ENCODE data around the gene FKBP10. TPM values are rescaled to one million over a fixed set of nuclear protein-coding genes. Genes with fewer than 3 reads are reported as not detected.

FKBP10 gene
- total and polyA plus RNA-seq, 9 of the 15 experiments (the other 6 are each of a cell fraction or from before 2014, with no cell fraction given) = 0.03 to 3.0 (median 1.4) TPM; not detected in 1

DNA sequence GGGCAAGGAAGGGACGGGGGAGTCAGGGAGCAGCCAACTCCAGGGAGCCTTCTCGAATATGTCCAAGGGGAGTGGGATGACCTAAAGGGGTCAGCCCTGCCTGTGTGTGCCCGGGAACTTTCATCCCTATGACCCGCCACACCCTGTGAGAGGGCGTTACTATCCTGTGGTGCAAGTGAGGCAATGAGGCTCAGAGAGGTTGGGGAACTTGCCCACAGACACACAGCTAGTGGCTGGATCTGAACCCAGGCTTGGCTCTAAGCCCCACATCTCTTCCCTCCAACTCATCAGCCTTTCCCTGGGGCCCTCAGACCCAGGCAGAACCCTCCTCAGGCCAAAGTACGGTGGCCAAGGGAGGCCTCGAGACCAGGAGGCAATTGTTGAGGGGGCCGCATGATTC lies 49.5 kb upstream of the FKBP10 start:
- ATAC-seq (no peak), DNase-seq (ENCODE audit: extremely low read depth in 1 of 4, low spot score in 3 of 4) (peak in 1 of 4 experiments; percentile 18), FAIRE-seq (no peak)
- TF ChIP-seq HDGF (IDR thresholded peaks at IDR 0.05) (no peak), TSC22D4 (tag; IDR thresholded peaks at IDR 0.05) (no peak), RBM25 (IDR thresholded peaks at IDR 0.05; ENCODE audit: low read depth, low read length, severe bottlenecking) (peak; percentile 32), ETV6 (IDR thresholded peaks at IDR 0.05; ENCODE audit: borderline replicate concordance in 1 of 2, low read depth in 2 of 2, low read length in 1 of 2) (no peak), ETV6 (CRISPR knock-in tag; IDR thresholded peaks at IDR 0.05; ENCODE audit: borderline replicate concordance) (no peak), ZFP36 (IDR thresholded peaks at IDR 0.05; ENCODE audit: low read depth, low read length, partially characterized antibody) (peak; percentile 45), U2AF1 (optimal IDR thresholded peaks at IDR 0.05; ENCODE audit: low read depth, low read length) (no peak), POLR2B (IDR thresholded peaks at IDR 0.05; ENCODE audit: low read depth, partially characterized antibody) (no peak), BCOR (IDR thresholded peaks at IDR 0.05) (peak; percentile 47; the same call in 1 of the 2 replicates), DNMT1 (IDR thresholded peaks at IDR 0.05) (no peak), ADNP (tag; IDR thresholded peaks at IDR 0.05) (0 out of 2 replicates have a peak, but pooled peaks have one; percentile 22), ZNF175 (CRISPR knock-in tag; IDR thresholded peaks at IDR 0.05; ENCODE audit: low read depth) (no peak)
- Histone ChIP-seq H4K20me1 (replicated peaks; ENCODE audit: control insufficient read depth, insufficient read depth, low read length) (no peaks in the 10 kb centered on the region), H3K4me3 (no peak overlapping the region), H2AFZ (ENCODE audit: low read depth, low read length) (no peak overlapping the region), H3K27me3 (ENCODE audit: control insufficient read depth in 2 of 2, insufficient read depth in 2 of 2, low read length in 2 of 2) (no peaks in the 10 kb centered on the region), H3K79me2 (ENCODE audit: control insufficient read depth, insufficient read depth, low read length) (no peaks in the 10 kb centered on the region), H3K4me1 (replicated peaks in 1 of 2; ENCODE audit: control insufficient read depth in 2 of 2, insufficient read depth in 2 of 2, low read length in 2 of 2) (no peaks in the 10 kb centered on the region; a peak in 2 of 5 replicates), H3K27ac (ENCODE audit: extremely low read depth, low read depth, low read length) (no peak overlapping the region), H3K4me2 (ENCODE audit: insufficient read depth, low read length) (no peak overlapping the region), H3K9me1 (ENCODE audit: control insufficient read depth, insufficient read depth, low read length) (no peaks in the 10 kb centered on the region), H3K9ac (ENCODE audit: insufficient read depth in 1 of 2, low read depth in 2 of 2, low read length in 2 of 2) (no peak overlapping the region), H3K36me3 (ENCODE audit: control insufficient read depth, insufficient read depth, low read length) (peaks cover 86% of the 10 kb centered on the region), H3K9me3 (replicated peaks; ENCODE audit: control insufficient read depth, insufficient read depth, low read depth, low read length) (no peaks in the 10 kb centered on the region)
- POLR2A ChIA-PET = interaction anchor here (1.4 to 1.8 kb wide), 2 partner anchors 8 to 20 kb away, joined by 3 to 7 read pairs; no protein-coding TSS in a partner anchor
- in situ Hi-C loops (cut with MboI) (no loop called here), intact Hi-C loops (cut with micrococcal nuclease) (no loop called here)
- CTCF ChIA-PET (ENCODE audit: low intra/inter-chr PET ratio) = no interaction called here
- 95% methylated on average over 8 of the region's 8 CpGs for WGBS (ENCODE audit: insufficient coverage, low coverage, missing lambda C conversion rate)
- no TSS peak for BruUV-seq (replicated peaks)

All from K562 (cell line).